ENCODE measurements around the gene PHOX2A. TPM values are rescaled to one million over a fixed set of nuclear protein-coding genes. Genes with fewer than 3 reads are reported as not detected.
A peak's percentile ranks its signal among the peaks of the same experiment; 100 is the strongest.

Gene PHOX2A
- total and polyA plus RNA-seq, 8 donors, result 0.35 to 0.61 TPM; not detected in 6

DNA sequence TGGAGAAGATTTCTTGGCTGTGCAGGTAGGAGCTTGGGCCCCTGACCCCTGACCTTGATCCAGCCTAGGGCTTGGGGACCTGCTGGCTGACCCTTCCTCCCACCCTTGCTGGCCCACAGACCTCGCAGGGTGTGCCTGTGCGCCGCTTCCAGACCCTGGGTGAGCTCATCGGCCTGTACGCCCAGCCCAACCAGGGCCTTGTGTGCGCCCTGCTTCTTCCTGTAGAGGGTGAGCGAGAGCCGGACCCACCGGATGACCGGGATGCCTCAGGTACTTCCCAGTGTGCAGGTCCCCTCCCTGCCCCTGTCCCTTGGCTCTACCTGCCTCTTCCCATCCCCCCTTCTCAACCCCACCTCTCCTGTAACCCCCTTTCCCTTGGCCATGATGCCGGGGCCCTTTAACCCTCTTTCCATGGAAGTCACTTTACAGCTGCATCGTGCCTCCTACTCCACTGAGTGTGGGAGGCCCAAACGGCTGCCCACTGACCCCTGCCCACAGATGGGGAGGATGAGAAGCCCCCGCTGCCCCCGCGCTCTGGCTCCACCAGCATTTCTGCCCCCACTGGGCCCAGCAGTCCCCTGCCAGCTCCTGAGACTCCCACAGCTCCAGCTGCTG is 15.6 kb downstream of the PHOX2A start:
- FAIRE-seq (no peak), DNase-seq (peak in 3 of 6 donors; percentile 13 to 73 (median 24)), ATAC-seq (no peak)
- WGBS, 2 donors, result 88% methylated on average over 13 to 16 of the region's 16 CpGs
- H3K9me3 ChIP-seq, result no peaks in the 10 kb centered on the region
- H3K36me3 ChIP-seq, result peaks cover 0 to 50% (median 25%) of the 10 kb centered on the region in 3 donors
- no peak overlapping the region for H3K27ac ChIP-seq
- no peak overlapping the region for H3K4me3 ChIP-seq
- intact Hi-C loops (cut with DNase I), result no loop called here
- H3K4me1 ChIP-seq, result peaks cover 0 to 6% (median 0%) of the 10 kb centered on the region in 3 donors
- TF ChIP-seq, protein P1, sequence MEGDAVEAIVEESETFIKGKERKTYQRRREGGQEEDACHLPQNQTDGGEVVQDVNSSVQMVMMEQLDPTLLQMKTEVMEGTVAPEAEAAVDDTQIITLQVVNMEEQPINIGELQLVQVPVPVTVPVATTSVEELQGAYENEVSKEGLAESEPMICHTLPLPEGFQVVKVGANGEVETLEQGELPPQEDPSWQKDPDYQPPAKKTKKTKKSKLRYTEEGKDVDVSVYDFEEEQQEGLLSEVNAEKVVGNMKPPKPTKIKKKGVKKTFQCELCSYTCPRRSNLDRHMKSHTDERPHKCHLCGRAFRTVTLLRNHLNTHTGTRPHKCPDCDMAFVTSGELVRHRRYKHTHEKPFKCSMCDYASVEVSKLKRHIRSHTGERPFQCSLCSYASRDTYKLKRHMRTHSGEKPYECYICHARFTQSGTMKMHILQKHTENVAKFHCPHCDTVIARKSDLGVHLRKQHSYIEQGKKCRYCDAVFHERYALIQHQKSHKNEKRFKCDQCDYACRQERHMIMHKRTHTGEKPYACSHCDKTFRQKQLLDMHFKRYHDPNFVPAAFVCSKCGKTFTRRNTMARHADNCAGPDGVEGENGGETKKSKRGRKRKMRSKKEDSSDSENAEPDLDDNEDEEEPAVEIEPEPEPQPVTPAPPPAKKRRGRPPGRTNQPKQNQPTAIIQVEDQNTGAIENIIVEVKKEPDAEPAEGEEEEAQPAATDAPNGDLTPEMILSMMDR (IDR thresholded peaks at IDR 0.05), result no peak
- no peaks in the 10 kb centered on the region for H3K27me3 ChIP-seq

DNA sequence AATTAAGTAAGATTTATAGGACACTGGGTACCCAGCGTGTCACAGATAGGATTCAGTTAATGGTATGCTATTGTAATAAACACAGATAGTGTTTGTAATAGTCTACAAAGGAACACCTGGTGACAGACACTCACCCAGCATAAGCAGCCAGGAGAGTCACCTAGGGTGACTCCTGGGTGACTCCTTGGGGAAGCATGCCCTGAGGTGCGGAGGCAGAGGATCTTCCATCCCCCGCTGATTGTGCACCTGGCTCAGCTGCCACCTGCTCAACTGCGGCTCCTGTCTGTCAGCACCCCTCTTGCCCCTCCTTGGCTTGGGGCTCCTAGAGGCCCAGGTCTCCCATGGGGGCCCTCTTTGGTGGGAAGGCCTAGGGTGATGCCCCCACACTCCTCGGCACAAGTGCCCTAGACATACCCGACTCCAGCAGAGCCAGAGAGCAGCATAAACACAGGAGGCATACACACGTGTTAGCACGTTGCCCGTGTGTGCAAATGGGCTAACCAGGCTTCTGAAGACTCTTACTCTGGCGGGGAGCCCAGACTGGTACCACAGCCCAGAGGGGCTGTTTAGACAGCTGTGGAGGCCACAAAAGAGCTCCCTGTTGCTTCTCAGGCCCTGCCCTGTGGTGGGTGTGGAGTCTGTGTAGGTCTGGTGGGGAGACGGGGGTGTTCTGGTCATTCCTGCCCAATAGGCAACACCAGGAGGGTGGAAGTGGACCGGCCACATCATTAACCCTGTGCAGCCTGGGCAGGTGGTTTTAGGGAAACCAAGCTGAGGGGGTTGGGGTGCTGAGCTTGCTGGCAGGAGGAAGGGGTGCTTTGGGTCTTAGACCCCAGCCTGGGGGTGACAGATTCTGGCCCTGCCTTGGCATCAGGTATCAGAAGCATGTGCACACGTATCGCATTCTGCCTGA is 16.4 kb downstream of the PHOX2A start:
- 79 to 80% methylated on average over 14 of the region's 14 CpGs for WGBS, 2 donors
- FAIRE-seq (no peak), DNase-seq (peak in 4 of 6 donors; percentile 16 to 41 (median 30)), ATAC-seq (no peak)
- H3K4me3 ChIP-seq, result no peak overlapping the region
- H3K27ac ChIP-seq, result no peak overlapping the region
- peaks cover 0 to 8% (median 0%) of the 10 kb centered on the region in 3 donors for H3K4me1 ChIP-seq
- H3K36me3 ChIP-seq, result peaks cover 0 to 42% (median 20%) of the 10 kb centered on the region in 3 donors
- no peaks in the 10 kb centered on the region for H3K27me3 ChIP-seq
- H3K9me3 ChIP-seq, result no peaks in the 10 kb centered on the region
- TF ChIP-seq, protein P1 (IDR thresholded peaks at IDR 0.05), result no peak
- intact Hi-C loops (cut with DNase I), result no loop called here

DNA sequence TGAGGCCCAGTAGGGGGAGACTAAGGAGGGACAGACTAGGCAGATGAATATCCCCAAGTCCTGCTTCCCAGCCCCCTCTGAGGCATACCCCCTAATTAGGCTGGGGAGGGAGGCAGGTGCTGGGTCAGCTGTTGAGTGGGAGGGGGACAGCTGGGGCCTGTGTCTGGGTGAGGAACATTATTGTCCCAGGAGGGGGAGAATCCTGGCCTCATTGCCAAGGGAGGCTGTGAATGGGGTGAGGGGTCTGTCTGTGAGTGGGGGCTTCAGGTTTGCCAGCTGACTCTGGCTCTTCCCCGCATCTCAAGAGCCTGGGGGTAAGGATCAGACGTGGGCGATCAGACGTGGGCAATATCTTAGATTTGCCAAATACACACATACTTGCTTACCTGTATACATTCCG is 17.3 kb downstream of the PHOX2A start:
- no peaks in the 10 kb centered on the region for H3K27me3 ChIP-seq
- ATAC-seq (no peak), DNase-seq (peak in 1 of 6 donors; percentile 35), FAIRE-seq (no peak)
- H3K4me1 ChIP-seq, result peaks cover 0 to 10% (median 0%) of the 10 kb centered on the region in 3 donors
- H3K9me3 ChIP-seq, result no peaks in the 10 kb centered on the region
- 79 to 82% methylated on average over 5 of the region's 5 CpGs for WGBS, 2 donors
- no peak overlapping the region for H3K4me3 ChIP-seq
- intact Hi-C loops (cut with DNase I), result no loop called here
- H3K36me3 ChIP-seq, result peaks cover 0 to 36% (median 20%) of the 10 kb centered on the region in 3 donors
- H3K27ac ChIP-seq, result no peak overlapping the region
- TF ChIP-seq, protein P1 (IDR thresholded peaks at IDR 0.05), result no peak

DNA sequence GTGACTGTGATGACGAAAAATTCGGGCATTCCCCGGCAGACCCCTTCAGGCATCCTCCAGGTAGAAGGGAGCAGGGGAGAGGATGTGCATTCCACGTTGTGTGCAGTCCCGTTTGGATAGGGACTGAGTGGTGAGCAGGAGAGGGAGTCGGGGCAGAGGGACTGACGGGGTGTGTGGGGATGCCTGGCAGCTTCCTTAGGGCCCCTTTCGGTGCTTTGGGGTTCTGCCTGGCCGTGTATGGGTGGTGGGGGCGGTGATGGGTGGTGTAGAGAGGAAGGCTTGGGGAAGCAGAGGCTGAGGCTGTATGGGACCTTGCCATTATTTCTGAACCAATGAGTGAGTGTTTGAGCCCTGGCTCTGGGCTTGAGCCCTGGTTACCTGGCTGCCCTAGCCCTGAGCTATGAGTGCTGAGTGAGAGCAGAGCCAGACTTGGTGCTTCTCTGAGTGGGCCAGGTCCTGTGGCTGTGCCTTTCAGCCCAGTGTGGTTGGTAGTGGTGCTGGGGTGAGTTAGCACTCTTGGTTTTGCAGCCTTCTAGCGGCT is 18.5 kb downstream of the PHOX2A start:
- Histone ChIP-seq H3K9me3 (no peaks in the 10 kb centered on the region), H3K36me3 (peaks cover 0 to 25% (median 13%) of the 10 kb centered on the region in 3 donors), H3K27me3 (no peaks in the 10 kb centered on the region), H3K4me1 (peaks cover 0 to 10% (median 0%) of the 10 kb centered on the region in 3 donors), H3K4me3 (peak overlapping the region; percentile 63 to 87 (median 72)), H3K27ac (peak overlapping the region in 2 of 4 donors; percentile 17 to 89)
- TF ChIP-seq, protein P1 (IDR thresholded peaks at IDR 0.05), result no peak
- intact Hi-C loops (cut with DNase I), result no loop called here
- no peak for ATAC-seq
- no peak for FAIRE-seq
- 20 to 26% methylated on average over 11 of the region's 11 CpGs for WGBS, 2 donors
- DNase-seq, result peak in 2 of 6 donors; percentile 16

Measured in pancreas (tissue), 10 donors.